GM19452 (cell line): Measurements from ENCODE around the gene A2M.

ENCODE experiments used
- ATAC-seq: cut with Tn5 transposase; IDR thresholded peaks from one replicate; pipeline ENCODE4 v1.9.1; 2021; ENCODE audit not compliant: unreplicated experiment

Gene A2M

GRCh38 chr12:9099552-9100190 lies 16.0 kb downstream of the A2M start:
- ATAC-seq, result no peak

- no peak for ATAC-seq
These were observed 17.2 kb downstream of the A2M start for GRCh38 chr12:9098463-9099026.

GRCh38 chr12:9098115-9098452 lies 17.6 kb downstream of the A2M start:
- ATAC-seq, result no peak

- no peak for ATAC-seq
These were observed 19.0 kb downstream of the A2M start for GRCh38 chr12:9096563-9097176.

- ATAC-seq, result no peak
These were observed 20.4 kb downstream of the A2M start for GRCh38 chr12:9095322-9095721.

GRCh38 chr12:9094512-9095206 lies 21.1 kb downstream of the A2M start:
- ATAC-seq, result no peak

GRCh38 chr12:9091891-9092598 lies 23.7 kb downstream of the A2M start:
- ATAC-seq, result no peak

- ATAC-seq, result no peak
These were observed 25.5 kb downstream of the A2M start for GRCh38 chr12:9090220-9090619.

GRCh38 chr12:9087087-9087835 lies 28.5 kb downstream of the A2M start:
- no peak for ATAC-seq

- no peak for ATAC-seq
These were observed 29.6 kb downstream of the A2M start for GRCh38 chr12:9086087-9086486.

- no peak for ATAC-seq
These were observed 31.3 kb downstream of the A2M start for GRCh38 chr12:9084417-9084816.

- ATAC-seq, result no peak
These were observed 31.9 kb downstream of the A2M start for GRCh38 chr12:9083793-9084192.

- no peak for ATAC-seq
These were observed 33.9 kb downstream of the A2M start for GRCh38 chr12:9081667-9082427.

GRCh38 chr12:9079883-9080675 lies 35.6 kb downstream of the A2M start:
- no peak for ATAC-seq

- no peak for ATAC-seq
These were observed 36.6 kb downstream of the A2M start for GRCh38 chr12:9079082-9079481.

GRCh38 chr12:9077152-9078031 lies 38.3 kb downstream of the A2M start:
- no peak for ATAC-seq

- ATAC-seq, result no peak
These were observed 39.0 kb downstream of the A2M start for GRCh38 chr12:9076733-9077132.

- ATAC-seq, result no peak
These were observed 40.6 kb downstream of the A2M start for GRCh38 chr12:9075138-9075535.
